Neuronal stem cell (in vitro differentiated cells): ENCODE measurements around the gene ARHGAP5.

Experiments
- DNase-seq: peaks from one replicate; pipeline ENCODE4 v3.0.0-alpha.2; 2013; ENCODE audit warnings: low spot score
- H2AFZ ChIP-seq: one replicate; pipeline ENCODE4 v1.6.1; 2013; ENCODE audit warnings: mild to moderate bottlenecking, low read length, inconsistent platforms
- H2AK5ac ChIP-seq: 2 replicates; pipeline ENCODE4 v1.6.1; 2013; ENCODE audit warnings: low read depth, mild to moderate bottlenecking, inconsistent platforms, low read length, moderate library complexity, mixed read lengths
- H2BK120ac ChIP-seq: 2 replicates; pipeline ENCODE4 v1.6.1; 2013; ENCODE audit warnings: low read depth, mild to moderate bottlenecking, inconsistent platforms, low read length, moderate library complexity, mixed read lengths
- H2BK12ac ChIP-seq: one replicate; pipeline ENCODE4 v1.6.1; 2013; ENCODE audit warnings: low read length, inconsistent platforms
- H2BK15ac ChIP-seq: 2 replicates; pipeline ENCODE4 v1.6.1; 2013; ENCODE audit warnings: mild to moderate bottlenecking, low read length, inconsistent platforms, mixed read lengths
- H2BK5ac ChIP-seq: one replicate; pipeline ENCODE4 v1.6.1; 2013; ENCODE audit warnings: inconsistent platforms, mild to moderate bottlenecking, low read length, moderate library complexity
- H3K14ac ChIP-seq: one replicate; pipeline ENCODE4 v1.6.1; 2013; ENCODE audit warnings: low read length, inconsistent platforms
- H3K18ac ChIP-seq: 2 replicates; pipeline ENCODE4 v1.6.1; 2013; ENCODE audit warnings: low read length, inconsistent platforms
- H3K23ac ChIP-seq: 2 replicates; pipeline ENCODE4 v1.6.1; 2013; ENCODE audit warnings: low read depth, mild to moderate bottlenecking, mixed read lengths, low read length, inconsistent platforms; ENCODE audit not compliant: poor library complexity
- H3K27ac ChIP-seq: replicated peaks from 3 replicates; pipeline ENCODE4 v1.5.1; 2013; ENCODE audit warnings: low read length, inconsistent platforms
- H3K27me3 ChIP-seq, 3 experiments: 2 replicates each; pipeline ENCODE4 v1.6.1; 2013; ENCODE audit warnings: low read length in 3 of 3, mild to moderate bottlenecking in 2 of 3, inconsistent platforms in 1 of 3, low read depth in 1 of 3, mixed read lengths in 1 of 3, moderate library complexity in 1 of 3; ENCODE audit not compliant: control insufficient read depth in 3 of 3, insufficient read depth in 3 of 3
- H3K36me3 ChIP-seq, 2 donors: replicated peaks in 1 of 2; 2 replicates each; pipeline ENCODE4 v1.6.1; 2013; ENCODE audit warnings: low read length in 2 of 2; ENCODE audit not compliant: control insufficient read depth in 2 of 2, insufficient read depth in 2 of 2
- H3K4ac ChIP-seq: 2 replicates; pipeline ENCODE4 v1.6.1; 2013; ENCODE audit warnings: inconsistent platforms, mild to moderate bottlenecking, low read length, moderate library complexity
- H3K4me1 ChIP-seq, 2 donors: 1 replicate in 1 of 2; 2 replicates in 1 of 2; pipeline ENCODE4 v1.6.1; 2013; ENCODE audit warnings: low read length in 2 of 2, low read depth in 1 of 2; ENCODE audit not compliant: control insufficient read depth in 2 of 2, insufficient read depth in 1 of 2
- H3K4me2 ChIP-seq: one replicate; pipeline ENCODE4 v1.6.1; 2013; ENCODE audit warnings: mild to moderate bottlenecking, low read length, inconsistent platforms; ENCODE audit not compliant: insufficient read depth, poor library complexity, severe bottlenecking
- H3K4me3 ChIP-seq, 2 donors: 2 replicates each; pipeline ENCODE4 v1.5.1; 2013; ENCODE audit warnings: low read length in 2 of 2, mild to moderate bottlenecking in 2 of 2, inconsistent platforms in 1 of 2, moderate library complexity in 1 of 2
- H3K79me1 ChIP-seq: one replicate; pipeline ENCODE4 v1.6.1; 2013; ENCODE audit warnings: low read depth, mild to moderate bottlenecking, inconsistent platforms, low read length, moderate library complexity
- H3K9ac ChIP-seq: one replicate; pipeline ENCODE4 v1.6.1; 2013; ENCODE audit warnings: mild to moderate bottlenecking, low read depth, low read length, inconsistent platforms; ENCODE audit not compliant: poor library complexity
- H3K9me3 ChIP-seq, 2 donors: replicated peaks in 1 of 2; 2 replicates each; pipeline versions ENCODE3 to v1.6.1; 2013; ENCODE audit warnings: low read length in 2 of 2, mild to moderate bottlenecking in 2 of 2, inconsistent platforms in 1 of 2, low read depth in 1 of 2, mixed read lengths in 1 of 2, moderate library complexity in 1 of 2; ENCODE audit not compliant: control insufficient read depth in 2 of 2, insufficient read depth in 1 of 2
- H4K8ac ChIP-seq: one replicate; pipeline ENCODE4 v1.6.1; 2013; ENCODE audit warnings: low read depth, mild to moderate bottlenecking, inconsistent platforms, low read length, moderate library complexity
- H4K91ac ChIP-seq: one replicate; pipeline ENCODE4 v1.6.1; 2013; ENCODE audit warnings: low read length, low read depth, mild to moderate bottlenecking, inconsistent platforms; ENCODE audit not compliant: poor library complexity
- WGBS, 2 donors: extraction: QIAGEN DNeasy Blood & Tissue Kit; methylation state at CpG; one replicate each; pipeline ENCODE4 v1.1.7; 2013; ENCODE audit warnings: missing lambda C conversion rate in 2 of 2, mixed read lengths in 1 of 2; ENCODE audit not compliant: insufficient read length in 2 of 2, insufficient replicate concordance in 1 of 2; ENCODE audit errors: extremely low coverage in 2 of 2; 5-methylcytosine and 5-hydroxymethylcytosine counted together

Gene ARHGAP5

GRCh38 chr14:32076278-32077080, 625 bp upstream of the ARHGAP5 start:
- Histone ChIP-seq H3K9me3 (no peaks in the 10 kb centered on the region), H3K9ac (peak overlapping the region; percentile 91), H3K4me2 (peak overlapping the region; percentile 68), H3K4me3 (peak overlapping the region; percentile 97 to 100), H3K27ac (peak overlapping the region; percentile 99), H3K4ac (no peak overlapping the region), H2BK12ac (no peak overlapping the region), H3K79me1 (peaks cover 4% of the 10 kb centered on the region), H3K23ac (peak overlapping the region; percentile 73), H2BK15ac (peak overlapping the region; percentile 77), H4K8ac (no peak overlapping the region), H3K18ac (peak overlapping the region; percentile 94), H2AFZ (peak overlapping the region; percentile 99), H3K27me3 (peaks cover 0 to 13% (median 0%) of the 10 kb centered on the region in 3 experiments), H3K4me1 (peaks cover 0 to 6% of the 10 kb centered on the region in 2 donors), H2BK120ac (no peak overlapping the region), H3K36me3 (no peaks in the 10 kb centered on the region), H2AK5ac (peak overlapping the region; percentile 61), H4K91ac (no peak overlapping the region), H2BK5ac (peak overlapping the region; percentile 96), H3K14ac (peak overlapping the region; percentile 49)
- peak; percentile 97 for DNase-seq
- WGBS, 2 donors: no CpG with 5 or more reads among the region's 76 CpGs

- no peak overlapping the region for H3K23ac ChIP-seq
- H3K4ac ChIP-seq: no peak overlapping the region
- H3K4me2 ChIP-seq: peak overlapping the region; percentile 58
- no peak overlapping the region for H2BK120ac ChIP-seq
- DNase-seq: no peak
- peak overlapping the region; percentile 99 for H3K27ac ChIP-seq
- H2BK15ac ChIP-seq: no peak overlapping the region
- H2BK12ac ChIP-seq: no peak overlapping the region
- peaks cover 4% of the 10 kb centered on the region for H3K79me1 ChIP-seq
- H4K91ac ChIP-seq: no peak overlapping the region
- H3K14ac ChIP-seq: no peak overlapping the region
- peaks cover 0 to 13% (median 0%) of the 10 kb centered on the region in 3 experiments for H3K27me3 ChIP-seq
- H3K4me3 ChIP-seq: peak overlapping the region; percentile 97 to 100
- H3K9ac ChIP-seq: peak overlapping the region; percentile 98
- peaks cover 3 to 6% of the 10 kb centered on the region in 2 donors for H3K4me1 ChIP-seq
- no peaks in the 10 kb centered on the region for H3K9me3 ChIP-seq
- peak overlapping the region; percentile 96 for H2BK5ac ChIP-seq
- no peak overlapping the region for H4K8ac ChIP-seq
- no CpG with 5 or more reads among the region's 28 CpGs for WGBS, 2 donors
- no peaks in the 10 kb centered on the region for H3K36me3 ChIP-seq
- peak overlapping the region; percentile 99 for H3K18ac ChIP-seq
- peak overlapping the region; percentile 89 for H2AFZ ChIP-seq
- no peak overlapping the region for H2AK5ac ChIP-seq
These were observed 1.1 kb downstream of the ARHGAP5 start for GRCh38 chr14:32078023-32078857.

- peaks cover 0 to 13% (median 0%) of the 10 kb centered on the region in 3 experiments for H3K27me3 ChIP-seq
- H3K4me1 ChIP-seq: peaks cover 3 to 6% of the 10 kb centered on the region in 2 donors
- no peak overlapping the region for H3K27ac ChIP-seq
- H2BK12ac ChIP-seq: no peak overlapping the region
- H3K9me3 ChIP-seq: no peaks in the 10 kb centered on the region
- H3K4me2 ChIP-seq: peak overlapping the region; percentile 54
- no peak overlapping the region for H2AFZ ChIP-seq
- no peak overlapping the region for H3K18ac ChIP-seq
- no peak overlapping the region for H4K91ac ChIP-seq
- no peaks in the 10 kb centered on the region for H3K36me3 ChIP-seq
- no peak for DNase-seq
- H3K4me3 ChIP-seq: peak overlapping the region in 1 of 2 donors; percentile 97
- no peak overlapping the region for H3K4ac ChIP-seq
- H4K8ac ChIP-seq: no peak overlapping the region
- H3K23ac ChIP-seq: no peak overlapping the region
- no CpG with 5 or more reads among the region's 7 CpGs for WGBS, 2 donors
- H2AK5ac ChIP-seq: no peak overlapping the region
- H2BK120ac ChIP-seq: no peak overlapping the region
- no peak overlapping the region for H2BK15ac ChIP-seq
- H3K9ac ChIP-seq: no peak overlapping the region
- H3K14ac ChIP-seq: no peak overlapping the region
- peaks cover 4% of the 10 kb centered on the region for H3K79me1 ChIP-seq
- no peak overlapping the region for H2BK5ac ChIP-seq
These were observed 1.7 kb downstream of the ARHGAP5 start for GRCh38 chr14:32078858-32079216.

GRCh38 chr14:32079264-32079663, 2.2 kb downstream of the ARHGAP5 start:
- H3K79me1 ChIP-seq: peaks cover 4% of the 10 kb centered on the region
- no peak overlapping the region for H2BK12ac ChIP-seq
- peak overlapping the region in 1 of 2 donors; percentile 97 for H3K4me3 ChIP-seq
- H4K8ac ChIP-seq: no peak overlapping the region
- peaks cover 3 to 6% of the 10 kb centered on the region in 2 donors for H3K4me1 ChIP-seq
- H2BK15ac ChIP-seq: no peak overlapping the region
- H2AK5ac ChIP-seq: no peak overlapping the region
- no peak overlapping the region for H3K9ac ChIP-seq
- H3K27me3 ChIP-seq: peaks cover 0 to 12% (median 0%) of the 10 kb centered on the region in 3 experiments
- H3K23ac ChIP-seq: no peak overlapping the region
- H3K4me2 ChIP-seq: no peak overlapping the region
- no peaks in the 10 kb centered on the region for H3K36me3 ChIP-seq
- no peak overlapping the region for H3K18ac ChIP-seq
- no peak for DNase-seq
- H3K27ac ChIP-seq: no peak overlapping the region
- no peak overlapping the region for H4K91ac ChIP-seq
- no peak overlapping the region for H3K14ac ChIP-seq
- no peak overlapping the region for H2BK5ac ChIP-seq
- H2AFZ ChIP-seq: no peak overlapping the region
- H3K4ac ChIP-seq: no peak overlapping the region
- no CpG with 5 or more reads among the region's 4 CpGs for WGBS, 2 donors
- H3K9me3 ChIP-seq: no peaks in the 10 kb centered on the region
- H2BK120ac ChIP-seq: no peak overlapping the region
